ENCODE results near the gene MTG2.

DNA sequence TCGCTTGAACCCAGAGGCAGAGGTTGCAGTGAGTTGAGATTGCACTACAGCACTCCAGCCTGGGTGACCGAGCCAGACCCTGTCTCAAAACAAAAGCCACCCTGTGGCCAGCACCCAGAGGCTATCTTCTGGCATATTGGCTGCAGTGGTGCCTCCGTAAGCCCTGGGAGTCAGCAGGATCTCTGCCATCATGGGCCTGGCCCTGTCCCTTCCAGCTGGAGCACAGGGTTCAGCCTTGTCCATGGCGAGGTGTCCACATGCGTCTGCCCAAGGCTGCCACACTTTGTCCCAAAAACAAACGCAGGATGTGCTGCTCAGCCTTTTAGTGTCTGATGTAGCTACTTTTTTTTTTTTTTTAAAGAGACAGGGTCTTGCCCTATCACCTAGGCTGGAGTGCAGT, 15.4 kb upstream of the MTG2 start:
- TF ChIP-seq, protein P1, sequence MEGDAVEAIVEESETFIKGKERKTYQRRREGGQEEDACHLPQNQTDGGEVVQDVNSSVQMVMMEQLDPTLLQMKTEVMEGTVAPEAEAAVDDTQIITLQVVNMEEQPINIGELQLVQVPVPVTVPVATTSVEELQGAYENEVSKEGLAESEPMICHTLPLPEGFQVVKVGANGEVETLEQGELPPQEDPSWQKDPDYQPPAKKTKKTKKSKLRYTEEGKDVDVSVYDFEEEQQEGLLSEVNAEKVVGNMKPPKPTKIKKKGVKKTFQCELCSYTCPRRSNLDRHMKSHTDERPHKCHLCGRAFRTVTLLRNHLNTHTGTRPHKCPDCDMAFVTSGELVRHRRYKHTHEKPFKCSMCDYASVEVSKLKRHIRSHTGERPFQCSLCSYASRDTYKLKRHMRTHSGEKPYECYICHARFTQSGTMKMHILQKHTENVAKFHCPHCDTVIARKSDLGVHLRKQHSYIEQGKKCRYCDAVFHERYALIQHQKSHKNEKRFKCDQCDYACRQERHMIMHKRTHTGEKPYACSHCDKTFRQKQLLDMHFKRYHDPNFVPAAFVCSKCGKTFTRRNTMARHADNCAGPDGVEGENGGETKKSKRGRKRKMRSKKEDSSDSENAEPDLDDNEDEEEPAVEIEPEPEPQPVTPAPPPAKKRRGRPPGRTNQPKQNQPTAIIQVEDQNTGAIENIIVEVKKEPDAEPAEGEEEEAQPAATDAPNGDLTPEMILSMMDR (IDR thresholded peaks at IDR 0.05): no peak
- TF ChIP-seq, protein P2, sequence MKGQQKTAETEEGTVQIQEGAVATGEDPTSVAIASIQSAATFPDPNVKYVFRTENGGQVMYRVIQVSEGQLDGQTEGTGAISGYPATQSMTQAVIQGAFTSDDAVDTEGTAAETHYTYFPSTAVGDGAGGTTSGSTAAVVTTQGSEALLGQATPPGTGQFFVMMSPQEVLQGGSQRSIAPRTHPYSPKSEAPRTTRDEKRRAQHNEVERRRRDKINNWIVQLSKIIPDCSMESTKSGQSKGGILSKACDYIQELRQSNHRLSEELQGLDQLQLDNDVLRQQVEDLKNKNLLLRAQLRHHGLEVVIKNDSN (CRISPR knock-in tag; IDR thresholded peaks at IDR 0.05): no peak
- no peak for TF ChIP-seq JUN (CRISPR knock-in tag; IDR thresholded peaks at IDR 0.05)
- TF ChIP-seq NFE2L1 (CRISPR knock-in tag; IDR thresholded peaks at IDR 0.05): no peak
- no peak for TF ChIP-seq ZNF138 (CRISPR knock-in tag; conservative IDR thresholded peaks at IDR 0.05)
- TF ChIP-seq, protein P3, sequence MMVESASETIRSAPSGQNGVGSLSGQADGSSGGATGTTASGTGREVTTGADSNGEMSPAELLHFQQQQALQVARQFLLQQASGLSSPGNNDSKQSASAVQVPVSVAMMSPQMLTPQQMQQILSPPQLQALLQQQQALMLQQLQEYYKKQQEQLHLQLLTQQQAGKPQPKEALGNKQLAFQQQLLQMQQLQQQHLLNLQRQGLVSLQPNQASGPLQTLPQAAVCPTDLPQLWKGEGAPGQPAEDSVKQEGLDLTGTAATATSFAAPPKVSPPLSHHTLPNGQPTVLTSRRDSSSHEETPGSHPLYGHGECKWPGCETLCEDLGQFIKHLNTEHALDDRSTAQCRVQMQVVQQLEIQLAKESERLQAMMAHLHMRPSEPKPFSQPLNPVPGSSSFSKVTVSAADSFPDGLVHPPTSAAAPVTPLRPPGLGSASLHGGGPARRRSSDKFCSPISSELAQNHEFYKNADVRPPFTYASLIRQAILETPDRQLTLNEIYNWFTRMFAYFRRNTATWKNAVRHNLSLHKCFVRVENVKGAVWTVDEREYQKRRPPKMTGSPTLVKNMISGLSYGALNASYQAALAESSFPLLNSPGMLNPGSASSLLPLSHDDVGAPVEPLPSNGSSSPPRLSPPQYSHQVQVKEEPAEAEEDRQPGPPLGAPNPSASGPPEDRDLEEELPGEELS (CRISPR knock-in tag; IDR thresholded peaks at IDR 0.05): no peak
- no peak for TF ChIP-seq EMX1 (CRISPR knock-in tag; IDR thresholded peaks at IDR 0.05)
- no peak for TF ChIP-seq ATF1 (CRISPR knock-in tag; IDR thresholded peaks at IDR 0.05)
- TF ChIP-seq CREB1 (CRISPR knock-in tag; IDR thresholded peaks at IDR 0.05): no peak

Data from WTC11 (cell line).